ENCODE results near the gene CCPG1. TPM values are rescaled to one million over a fixed set of nuclear protein-coding genes. Genes with fewer than 3 reads are reported as not detected.

CCPG1 gene
- total and polyA plus RNA-seq, 9 donors, result 22.1 to 30.9 (median 27.3) TPM

GRCh38 chr15:55320963-55321362 is 87.2 kb downstream of the CCPG1 start:
- Histone ChIP-seq H3K4me1 (ENCODE audit: control insufficient read depth, insufficient read depth, low read length) (peaks cover 8% of the 10 kb centered on the region), H3K27ac (ENCODE audit: low read length) (no peak overlapping the region), H3K36me3 (ENCODE audit: control insufficient read depth, insufficient read depth, low read length) (no peaks in the 10 kb centered on the region), H3K4me3 (ENCODE audit: low read length) (no peak overlapping the region), H3K27me3 (ENCODE audit: control insufficient read depth, insufficient read depth, low read length) (no peaks in the 10 kb centered on the region), H3K9me3 (replicated peaks; ENCODE audit: control insufficient read depth, low read depth, low read length) (no peaks in the 10 kb centered on the region)
- no peak for DNase-seq
- WGBS (ENCODE audit: insufficient coverage), result no CpG with 5 or more reads among the region's 1 CpG

DNA sequence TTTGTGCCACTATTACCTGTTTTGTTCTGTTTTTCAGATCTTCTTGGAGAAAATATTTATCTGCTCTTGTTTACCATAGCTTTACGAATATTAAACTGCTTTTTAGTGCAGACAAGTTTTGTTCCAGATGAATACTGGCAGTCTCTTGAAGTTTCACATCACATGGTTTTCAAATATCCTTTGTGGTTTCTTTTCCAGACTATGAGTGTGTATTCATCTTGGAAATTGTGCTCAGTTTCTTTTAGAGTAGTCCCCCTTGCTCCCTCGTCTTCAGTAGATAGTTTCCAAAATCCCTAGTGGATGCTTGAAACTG is 88.0 kb downstream of the CCPG1 start:
- Histone ChIP-seq H3K4me1 (ENCODE audit: control insufficient read depth, insufficient read depth, low read length) (peaks cover 8% of the 10 kb centered on the region), H3K36me3 (ENCODE audit: control insufficient read depth, insufficient read depth, low read length) (no peaks in the 10 kb centered on the region), H3K27me3 (ENCODE audit: control insufficient read depth, insufficient read depth, low read length) (no peaks in the 10 kb centered on the region), H3K9me3 (replicated peaks; ENCODE audit: control insufficient read depth, low read depth, low read length) (no peaks in the 10 kb centered on the region), H3K4me3 (ENCODE audit: low read length) (no peak overlapping the region), H3K27ac (ENCODE audit: low read length) (no peak overlapping the region)
- whole genome bisulfite sequencing (ENCODE audit: insufficient coverage), result no CpG with 5 or more reads among the region's 2 CpGs
- DNase-seq, result peak; percentile 54

DNA sequence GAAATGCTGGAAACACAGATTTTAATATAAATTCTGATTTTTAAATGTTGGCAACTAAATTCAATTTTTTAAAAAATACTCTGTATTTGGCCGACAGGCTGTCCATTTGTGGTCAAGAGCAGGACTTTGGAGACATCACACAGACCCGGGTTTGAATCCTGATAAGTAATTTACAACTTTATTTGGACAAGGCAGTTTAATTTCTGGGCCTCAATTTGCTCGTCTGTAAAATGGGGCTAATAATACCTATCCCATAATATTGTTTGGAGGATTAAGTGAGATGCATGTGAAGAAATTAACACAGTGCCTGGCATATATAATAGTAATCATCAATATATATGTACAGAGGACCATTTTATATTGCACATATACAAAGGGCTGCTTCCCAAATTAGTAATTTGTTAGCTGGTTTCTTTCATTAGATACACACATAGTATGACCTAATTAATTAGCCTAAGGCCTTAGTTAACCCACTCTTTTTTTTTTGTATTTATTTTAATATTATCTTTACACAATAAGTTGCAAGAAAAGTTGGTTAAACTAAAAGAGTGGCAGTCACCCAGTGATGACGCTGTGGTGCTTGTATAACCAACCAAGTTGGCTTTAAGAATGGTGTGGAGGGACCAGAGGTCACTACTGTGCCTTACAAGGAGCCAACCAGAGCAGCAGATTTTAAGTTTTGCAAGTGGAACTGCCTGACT is 88.5 kb downstream of the CCPG1 start:
- H3K9me3 ChIP-seq (replicated peaks; ENCODE audit: control insufficient read depth, low read depth, low read length), result no peaks in the 10 kb centered on the region
- H3K27me3 ChIP-seq (ENCODE audit: control insufficient read depth, insufficient read depth, low read length), result no peaks in the 10 kb centered on the region
- no peaks in the 10 kb centered on the region for H3K36me3 ChIP-seq (ENCODE audit: control insufficient read depth, insufficient read depth, low read length)
- H3K4me3 ChIP-seq (ENCODE audit: low read length), result peak overlapping the region; percentile 71
- H3K4me1 ChIP-seq (ENCODE audit: control insufficient read depth, insufficient read depth, low read length), result peaks cover 8% of the 10 kb centered on the region
- peak; percentile 58 for DNase-seq
- H3K27ac ChIP-seq (ENCODE audit: low read length), result peak overlapping the region; percentile 89
- 67% methylated on average over 1 of the region's 4 CpGs for WGBS (ENCODE audit: insufficient coverage)

GRCh38 chr15:55318588-55319494 is 89.3 kb downstream of the CCPG1 start, which contains the start of the genes PIGB and PIGBOS1:
TSS of gene PIGB (plus strand) at chr15:55319222. CDS start at chr15:55319251, 29 bp downstream.
TSS of gene PIGBOS1 (minus strand) at chr15:55319123. CDS start at chr15:55317792, 1,331 bp downstream.
- 3% methylated on average over 38 of the region's 49 CpGs for WGBS (ENCODE audit: insufficient coverage)
- H3K27ac ChIP-seq (ENCODE audit: low read length), result peak within 1 kb of the TSS; percentile 89
- no peaks in the 10 kb centered on the region for H3K9me3 ChIP-seq (replicated peaks; ENCODE audit: control insufficient read depth, low read depth, low read length)
- peak; percentile 96 for DNase-seq
- no peaks in the 10 kb centered on the region for H3K27me3 ChIP-seq (ENCODE audit: control insufficient read depth, insufficient read depth, low read length)
- no peaks in the 10 kb centered on the region for H3K36me3 ChIP-seq (ENCODE audit: control insufficient read depth, insufficient read depth, low read length)
- H3K4me3 ChIP-seq (ENCODE audit: low read length), result peak within 1 kb of the TSS; percentile 71
- H3K4me1 ChIP-seq (ENCODE audit: control insufficient read depth, insufficient read depth, low read length), result peaks cover 8% of the 10 kb centered on the region

Other genes starting within 250 kb of the CCPG1 start
- 103 TPM for gene RSL24D1, start 211.4 kb downstream of the CCPG1 start, total RNA-seq
- 100 to 1,000 TPM in 3 of 8 donors, 10 to 100 TPM in 5; 84.4 to 114 (median 98.3) TPM for gene RSL24D1, start 211.4 kb downstream of the CCPG1 start, polyA plus RNA-seq (ENCODE audit: insufficient read depth in 1 of 8, insufficient read length in 8 of 8, low replicate concordance in 1 of 8)
- 5.1 TPM for gene RAB27A, start 118.5 kb downstream of the CCPG1 start, total RNA-seq
- 10 to 100 TPM in 1 of 8 donors, 1 to 10 TPM in 7; 6.3 to 11.8 (median 7.7) TPM for gene RAB27A, start 118.5 kb downstream of the CCPG1 start, polyA plus RNA-seq (ENCODE audit: insufficient read depth in 1 of 8, insufficient read length in 8 of 8, low replicate concordance in 1 of 8)
- gene PIGBOS1, start 89.2 kb downstream of the CCPG1 start, total RNA-seq, result 13.5 TPM
- gene PIGBOS1, start 89.2 kb downstream of the CCPG1 start, polyA plus RNA-seq (ENCODE audit: insufficient read depth in 1 of 8, insufficient read length in 8 of 8, low replicate concordance in 1 of 8), result 10 to 100 TPM; 11.3 to 16.3 (median 12.1) TPM
- 9.3 TPM for gene PIGB, start 89.1 kb downstream of the CCPG1 start, total RNA-seq
- 1 to 10 TPM; 4.8 to 9.2 (median 6.5) TPM for gene PIGB, start 89.1 kb downstream of the CCPG1 start, polyA plus RNA-seq (ENCODE audit: insufficient read depth in 1 of 8, insufficient read length in 8 of 8, low replicate concordance in 1 of 8)
- gene PIERCE2, start 136 bp upstream of the CCPG1 start, total RNA-seq, result 1.4 TPM
- gene PIERCE2, start 136 bp upstream of the CCPG1 start, polyA plus RNA-seq (ENCODE audit: insufficient read depth in 1 of 8, insufficient read length in 8 of 8, low replicate concordance in 1 of 8), result 1 to 10 TPM in 7 of 8 donors, under 1 TPM in 1; 0.86 to 1.4 (median 1.3) TPM
- gene DNAAF4, start 99.9 kb upstream of the CCPG1 start, total RNA-seq, result 2.2 TPM
- 1 to 10 TPM; 1.6 to 2.9 (median 1.9) TPM for gene DNAAF4, start 99.9 kb upstream of the CCPG1 start, polyA plus RNA-seq (ENCODE audit: insufficient read depth in 1 of 8, insufficient read length in 8 of 8, low replicate concordance in 1 of 8)
- gene PYGO1, start 180.0 kb upstream of the CCPG1 start, total RNA-seq, result 15.6 TPM
- gene PYGO1, start 180.0 kb upstream of the CCPG1 start, polyA plus RNA-seq (ENCODE audit: insufficient read depth in 1 of 8, insufficient read length in 8 of 8, low replicate concordance in 1 of 8), result 10 to 100 TPM in 2 of 8 donors, 1 to 10 TPM in 6; 5.1 to 11.6 (median 9.2) TPM

Measured in muscle of leg (tissue), 11 donors.